Endothelial cell of umbilical vein (primary cell): ENCODE results near the gene WDR31.

Source experiments
- EZH2 ChIP-seq: IDR thresholded peaks from 2 replicates; pipeline ENCODE4 v1.6.1; 2012; ENCODE audit warnings: borderline replicate concordance, low read depth, mild to moderate bottlenecking, moderate library complexity, low read length, inconsistent platforms; ENCODE audit not compliant: severe bottlenecking
- FOS ChIP-seq: IDR thresholded peaks from 2 replicates; pipeline ENCODE4 v1.6.1; 2011; ENCODE audit warnings: mild to moderate bottlenecking, low read length, moderate library complexity, borderline replicate concordance; ENCODE audit not compliant: insufficient read depth
- JUN ChIP-seq: IDR thresholded peaks from 2 replicates; pipeline ENCODE4 v1.6.1; 2011; ENCODE audit warnings: borderline replicate concordance, low read depth; ENCODE audit not compliant: insufficient read length, insufficient read depth
- POLR2A ChIP-seq: IDR thresholded peaks from 2 replicates; pipeline ENCODE4 v1.6.1; 2012; ENCODE audit warnings: low read depth, mild to moderate bottlenecking, control low read depth, low read length
- POLR2AphosphoS5 ChIP-seq: IDR thresholded peaks from 2 replicates; pipeline ENCODE4 v1.6.1; 2012; ENCODE audit warnings: low read depth, mild to moderate bottlenecking, control low read depth, low read length, moderate library complexity; ENCODE audit not compliant: insufficient read depth
- TF ChIP-seq, protein P1 (sequence below), 2 donors: IDR thresholded peaks; 1 replicate in 1 of 2; 2 replicates in 1 of 2; pipeline ENCODE4 v1.5.1; 2011; ENCODE audit warnings: low read length in 2 of 2, mild to moderate bottlenecking in 2 of 2, moderate library complexity in 2 of 2, control low read depth in 1 of 2, inconsistent platforms in 1 of 2, low read depth in 1 of 2; ENCODE audit not compliant: insufficient read depth in 1 of 2; ENCODE audit errors: extremely low read depth in 1 of 2

GRCh38 chr9:113368982-113369854, 29.1 kb upstream of the WDR31 start:
- no peak for TF ChIP-seq POLR2A
- TF ChIP-seq, protein P1, sequence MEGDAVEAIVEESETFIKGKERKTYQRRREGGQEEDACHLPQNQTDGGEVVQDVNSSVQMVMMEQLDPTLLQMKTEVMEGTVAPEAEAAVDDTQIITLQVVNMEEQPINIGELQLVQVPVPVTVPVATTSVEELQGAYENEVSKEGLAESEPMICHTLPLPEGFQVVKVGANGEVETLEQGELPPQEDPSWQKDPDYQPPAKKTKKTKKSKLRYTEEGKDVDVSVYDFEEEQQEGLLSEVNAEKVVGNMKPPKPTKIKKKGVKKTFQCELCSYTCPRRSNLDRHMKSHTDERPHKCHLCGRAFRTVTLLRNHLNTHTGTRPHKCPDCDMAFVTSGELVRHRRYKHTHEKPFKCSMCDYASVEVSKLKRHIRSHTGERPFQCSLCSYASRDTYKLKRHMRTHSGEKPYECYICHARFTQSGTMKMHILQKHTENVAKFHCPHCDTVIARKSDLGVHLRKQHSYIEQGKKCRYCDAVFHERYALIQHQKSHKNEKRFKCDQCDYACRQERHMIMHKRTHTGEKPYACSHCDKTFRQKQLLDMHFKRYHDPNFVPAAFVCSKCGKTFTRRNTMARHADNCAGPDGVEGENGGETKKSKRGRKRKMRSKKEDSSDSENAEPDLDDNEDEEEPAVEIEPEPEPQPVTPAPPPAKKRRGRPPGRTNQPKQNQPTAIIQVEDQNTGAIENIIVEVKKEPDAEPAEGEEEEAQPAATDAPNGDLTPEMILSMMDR (IDR thresholded peaks at IDR 0.05; ENCODE audit: extremely low read depth in 1 of 2, insufficient read depth in 1 of 2, low read depth in 1 of 2, low read length in 2 of 2), result no peak
- TF ChIP-seq JUN, result no peak
- TF ChIP-seq EZH2, result no peak
- no peak for TF ChIP-seq FOS
- no peak for TF ChIP-seq POLR2AphosphoS5
